WERI-Rb-1 (cell line): ENCODE results near the gene FUOM.
A peak's percentile ranks its signal among the peaks of the same experiment; 100 is the strongest.
"Not testable (repeated sequence)": the region's sequence is repeated elsewhere in the genome, so short reads cannot be mapped to it uniquely, and the experiment has no call there.

Experiments used
- DNase-seq: peaks from one replicate; pipeline ENCODE4 v3.0.0-alpha.2; 2020
- H3K27ac ChIP-seq: fragments of 250-450 bp; sonication (Bioruptor Pico); 2 replicates; pipeline ENCODE4 v1.5.1; 2020; ENCODE audit warnings: mild to moderate bottlenecking, moderate library complexity
- H3K27me3 ChIP-seq: fragments of 250-450 bp; sonication (Bioruptor Pico); 2 replicates; pipeline ENCODE4 v1.5.1; 2021; ENCODE audit warnings: mild to moderate bottlenecking, low read depth, moderate library complexity; ENCODE audit not compliant: insufficient read depth, severe bottlenecking
- H3K36me3 ChIP-seq: fragments of 250-450 bp; sonication (Bioruptor Pico); 2 replicates; pipeline ENCODE4 v1.5.1; 2020; ENCODE audit warnings: mild to moderate bottlenecking, moderate library complexity
- H3K4me3 ChIP-seq: 2 replicates; pipeline ENCODE4 v1.5.1; 2011; ENCODE audit warnings: low read depth, mild to moderate bottlenecking, control low read depth, low read length
- H3K9me3 ChIP-seq: fragments of 250-450 bp; sonication (Bioruptor Pico); 2 replicates; pipeline ENCODE4 v1.5.1; 2021; ENCODE audit warnings: mild to moderate bottlenecking, moderate library complexity; ENCODE audit not compliant: severe bottlenecking
- CTCF ChIP-seq: IDR thresholded peaks from 2 replicates; pipeline ENCODE4 v1.5.1; 2011; ENCODE audit warnings: low read depth, mild to moderate bottlenecking, control low read depth, inconsistent platforms, low read length

The FUOM gene

GRCh38 chr10:133391249-133391635 is 33.4 kb upstream of the FUOM start:
- Histone ChIP-seq H3K27me3 (no peaks in the 10 kb centered on the region), H3K9me3 (no peaks in the 10 kb centered on the region), H3K4me3 (no peak overlapping the region), H3K27ac (no peak overlapping the region), H3K36me3 (peaks cover 13% of the 10 kb centered on the region)
- no peak for TF ChIP-seq CTCF
- no peak for DNase-seq

DNA sequence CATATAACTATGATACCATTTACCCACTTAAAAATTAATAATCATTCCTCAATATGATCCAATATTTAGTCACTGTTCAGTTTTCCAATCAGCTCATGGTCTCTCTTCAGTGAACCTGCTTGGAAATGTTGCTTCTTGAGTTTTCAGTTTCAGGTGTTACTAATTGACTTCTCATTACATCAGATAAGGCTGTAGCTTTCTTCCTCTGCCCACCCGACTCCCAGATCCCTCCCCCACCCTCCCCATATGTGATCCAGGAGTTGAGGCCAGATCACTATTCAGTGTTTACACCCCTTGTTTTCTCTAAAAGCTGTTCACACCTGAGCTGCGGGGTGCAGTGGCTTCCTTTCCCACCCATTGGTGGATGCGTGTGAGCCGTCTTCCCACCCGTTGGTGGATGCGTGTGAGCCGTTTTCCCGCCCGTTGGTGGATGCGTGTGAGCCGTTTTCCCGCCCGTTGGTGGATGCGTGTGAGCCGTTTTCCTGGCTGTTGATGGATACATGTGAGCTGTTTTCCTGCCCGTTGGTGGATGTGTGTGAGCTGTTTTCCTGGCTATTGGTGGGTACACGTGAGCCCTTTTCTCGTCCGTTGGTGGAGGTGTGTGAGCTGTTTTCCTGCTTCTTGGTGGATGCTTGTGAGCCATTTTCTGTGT is 32.9 kb upstream of the FUOM start:
- no peak for DNase-seq
- no peaks in the 10 kb centered on the region for H3K27me3 ChIP-seq
- no peak for TF ChIP-seq CTCF
- H3K27ac ChIP-seq: no peak overlapping the region
- no peak overlapping the region for H3K4me3 ChIP-seq
- H3K9me3 ChIP-seq: no peaks in the 10 kb centered on the region
- H3K36me3 ChIP-seq: peaks cover 8% of the 10 kb centered on the region

DNA sequence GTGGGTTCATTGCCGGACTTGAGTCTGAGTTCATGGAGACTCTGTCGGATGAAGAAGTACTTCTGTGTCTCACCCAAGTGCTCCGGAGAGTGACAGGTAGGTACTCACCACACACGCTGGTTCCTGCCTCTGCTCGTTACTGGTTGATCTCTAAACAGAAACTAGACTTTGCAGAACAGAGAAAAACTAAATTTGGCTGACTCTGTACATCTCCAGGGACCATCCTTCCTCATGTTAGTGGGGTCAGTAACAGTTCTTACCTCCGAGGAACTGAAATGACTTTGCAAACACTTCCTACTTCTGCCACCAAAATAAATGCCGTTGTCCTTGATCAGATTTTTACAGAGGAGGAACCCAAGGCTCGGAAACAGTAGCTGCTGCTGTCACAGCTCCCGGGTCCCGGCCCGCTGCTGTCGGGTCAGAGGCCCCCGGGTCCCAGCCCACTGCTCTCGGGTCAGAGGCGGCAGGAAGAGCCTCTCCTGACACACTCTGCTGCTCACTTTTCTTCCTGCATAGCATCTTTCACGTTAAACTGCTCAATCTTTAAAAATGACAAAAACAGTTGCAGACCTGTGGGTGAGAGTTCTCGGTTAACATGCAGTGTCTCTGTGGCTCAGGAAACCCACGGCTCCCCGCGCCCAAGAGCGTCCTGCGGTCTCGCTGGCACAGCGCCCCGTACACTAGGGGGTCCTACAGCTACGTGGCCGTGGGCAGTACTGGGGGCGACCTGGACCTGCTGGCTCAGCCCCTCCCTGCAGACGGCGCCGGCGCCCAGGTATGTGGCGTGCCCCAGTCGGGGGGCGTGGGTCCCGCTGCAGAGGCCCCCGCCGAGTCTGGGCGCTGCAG is 31.4 kb upstream of the FUOM start:
- H3K9me3 ChIP-seq: no peaks in the 10 kb centered on the region
- no peak for TF ChIP-seq CTCF
- peaks cover under 1% of the 10 kb centered on the region; the same call in 1 of the 2 replicates for H3K36me3 ChIP-seq
- no peaks in the 10 kb centered on the region for H3K27me3 ChIP-seq
- H3K4me3 ChIP-seq: no peak overlapping the region
- DNase-seq: no peak
- no peak overlapping the region for H3K27ac ChIP-seq

- Histone ChIP-seq H3K27me3 (no peaks in the 10 kb centered on the region), H3K4me3 (no peak overlapping the region), H3K9me3 (no peaks in the 10 kb centered on the region), H3K36me3 (no peaks in the 10 kb centered on the region; the same call in 1 of the 2 replicates), H3K27ac (no peak overlapping the region)
- DNase-seq: no peak
- TF ChIP-seq CTCF: no peak
Measured at GRCh38 chr10:133388236-133388972, 30.6 kb upstream of the FUOM start.

GRCh38 chr10:133386951-133387350 is 29.1 kb upstream of the FUOM start:
- H3K36me3 ChIP-seq, H3K9me3 ChIP-seq, H3K27ac ChIP-seq, H3K27me3 ChIP-seq, H3K4me3 ChIP-seq, DNase-seq: not testable (repeated sequence)

DNA sequence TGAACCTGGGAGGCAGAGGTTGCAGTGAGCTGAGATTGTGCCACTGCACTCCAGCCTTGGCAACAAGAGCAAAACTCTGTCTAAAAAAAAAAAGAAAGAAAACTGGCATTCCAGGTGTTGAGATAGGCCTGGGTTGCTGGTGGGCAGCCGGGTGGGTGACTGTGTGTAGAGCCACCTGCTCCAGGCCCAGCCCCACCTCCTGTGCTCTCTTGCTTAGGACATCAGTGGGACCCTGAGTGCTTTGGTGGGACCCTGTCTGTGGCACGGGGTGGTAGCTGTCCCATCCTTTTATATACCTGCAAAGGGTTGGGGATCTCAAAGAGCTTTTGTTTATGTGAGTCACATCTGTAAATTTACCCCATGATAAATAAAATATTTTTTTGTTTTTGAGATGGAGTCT is 27.4 kb upstream of the FUOM start:
- H3K36me3 ChIP-seq: no peaks in the 10 kb centered on the region
- no peak for DNase-seq
- no peaks in the 10 kb centered on the region for H3K27me3 ChIP-seq
- no peak overlapping the region for H3K4me3 ChIP-seq
- no peak for TF ChIP-seq CTCF
- H3K27ac ChIP-seq: peak overlapping the region; percentile 59
- no peaks in the 10 kb centered on the region for H3K9me3 ChIP-seq
